Activated T-cell treated with anti-CD3 and anti-CD28 coated beads, Interleukin-2, amount 50 U/mL, for 48 hours (primary cell): Measurements from ENCODE around the gene ENO1.
"Not testable (repeated sequence)": the region's sequence is repeated elsewhere in the genome, so short reads cannot be mapped to it uniquely, and the experiment has no call there.

ENCODE experiments used
- DNase-seq, 2 experiments: peaks; one replicate each; pipeline ENCODE4 v3.0.0-alpha.2; 2020

The ENO1 gene

GRCh38 chr1:8841395-8841794, 37.1 kb downstream of the ENO1 start:
- DNase-seq: no peak

- no peak for DNase-seq
Observed at GRCh38 chr1:8839990-8840389, 38.5 kb downstream of the ENO1 start.

- no peak for DNase-seq
Observed at GRCh38 chr1:8835941-8836643, 42.4 kb downstream of the ENO1 start.

GRCh38 chr1:8831340-8831739, 47.1 kb downstream of the ENO1 start:
- no peak for DNase-seq

- not testable (repeated sequence) for DNase-seq
Observed at GRCh38 chr1:8830732-8831131, 47.8 kb downstream of the ENO1 start.

- DNase-seq: no peak
Observed at GRCh38 chr1:8825985-8826481, 52.5 kb downstream of the ENO1 start.

GRCh38 chr1:8823295-8823664, 55.2 kb downstream of the ENO1 start:
- DNase-seq: no peak

- DNase-seq: no peak
Observed at GRCh38 chr1:8822373-8823294, 55.9 kb downstream of the ENO1 start.

GRCh38 chr1:8821084-8821483, 57.4 kb downstream of the ENO1 start:
- no peak for DNase-seq

GRCh38 chr1:8818789-8819188, 59.7 kb downstream of the ENO1 start:
- not testable (repeated sequence) for DNase-seq

- no peak for DNase-seq
Observed at GRCh38 chr1:8818325-8818775, 60.1 kb downstream of the ENO1 start.

- peak; percentile 97 to 98 for DNase-seq
Observed at GRCh38 chr1:8817412-8818324, 60.8 kb downstream of the ENO1 start, which contains the start of gene RERE. Gene RERE, minus strand, starts transcription at chr1:8817640.

GRCh38 chr1:8816831-8817411, 61.6 kb downstream of the ENO1 start:
- DNase-seq: peak; percentile 42 to 50

GRCh38 chr1:8816264-8816663, 62.2 kb downstream of the ENO1 start:
- DNase-seq: no peak

- DNase-seq: no peak
Observed at GRCh38 chr1:8815582-8816151, 62.8 kb downstream of the ENO1 start.

GRCh38 chr1:8814865-8815264, 63.6 kb downstream of the ENO1 start:
- DNase-seq: no peak

- no peak for DNase-seq
Observed at GRCh38 chr1:8813991-8814390, 64.5 kb downstream of the ENO1 start.

GRCh38 chr1:8813016-8813763, 65.3 kb downstream of the ENO1 start:
- no peak for DNase-seq

GRCh38 chr1:8812081-8812480, 66.4 kb downstream of the ENO1 start:
- DNase-seq: no peak
